SK-N-SH treated with all-trans-retinoic acid at 6 μM for 48 hours (cell line): ENCODE measurements around the gene YIPF4.

Experiments
- ISL1 ChIP-seq: fragments of 250-450 bp; sonication (Bioruptor Pico); IDR thresholded peaks from 2 replicates; pipeline ENCODE4 v2.1.2; 2022; ENCODE audit warnings: mild to moderate bottlenecking, moderate library complexity
- PPARA ChIP-seq: fragments of 250-450 bp; sonication (Bioruptor Pico); IDR thresholded peaks from 2 replicates; pipeline ENCODE4 v1.5.0; 2020; ENCODE audit warnings: mild to moderate bottlenecking, borderline replicate concordance

GRCh38 chr2:32272279-32272678 is 5.4 kb upstream of the YIPF4 start:
- no peak for TF ChIP-seq PPARA (CRISPR knock-in tag)
- TF ChIP-seq ISL1 (CRISPR knock-in tag), result no peak
